Activated T-cell treated with anti-CD3 and anti-CD28 coated beads, Interleukin-2, amount 50 U/mL, for 4 hours (primary cell): ENCODE data around the gene EML3. TPM values are rescaled to one million over a fixed set of nuclear protein-coding genes. Genes with fewer than 3 reads are reported as not detected.
A peak's percentile ranks its signal among the peaks of the same experiment; 100 is the strongest.
"Not testable (repeated sequence)": the region's sequence is repeated elsewhere in the genome, so short reads cannot be mapped to it uniquely, and the experiment has no call there.

Source experiments
- ATAC-seq, 2 donors: fragments of 200-7000 bp; cut with Tn5 transposase; one replicate each; pipeline ENCODE4 v1.10.0; 2021
- DNase-seq: peaks from one replicate; pipeline ENCODE4 v3.0.0-alpha.2; 2020
- H3K27me3 Mint-ChIP-seq: one replicate; pipeline ENCODE4 v1.8.0; 2021; ENCODE audit warnings: low read depth, mixed read lengths
- H3K36me3 Mint-ChIP-seq: one replicate; pipeline ENCODE4 v1.8.0; 2022; ENCODE audit warnings: mixed read lengths; ENCODE audit not compliant: insufficient read depth
- H3K4me1 Mint-ChIP-seq: one replicate; pipeline ENCODE4 v1.8.0; 2021; ENCODE audit warnings: low read depth, mixed read lengths
- H3K4me3 Mint-ChIP-seq: one replicate; pipeline ENCODE4 v1.8.0; 2021; ENCODE audit warnings: mild to moderate bottlenecking, moderate library complexity, mixed read lengths
- H3K9me3 Mint-ChIP-seq: one replicate; pipeline ENCODE4 v1.8.0; 2021; ENCODE audit warnings: mixed read lengths
- total RNA-seq, 3 donors: library from RNA; stranded (reverse); gene quantifications; one replicate each; pipeline ENCODE4 v1.2.1, GENCODE V29; 2021

The EML3 gene
- total RNA-seq, 3 donors from 2014 or later = 145 to 160 (median 155) TPM

GRCh38 chr11:62645671-62645945 is 33.0 kb upstream of the EML3 start:
- peaks cover 4% of the 10 kb centered on the region for H3K36me3 Mint-ChIP-seq
- no peaks in the 10 kb centered on the region for H3K9me3 Mint-ChIP-seq
- peak overlapping the region; percentile 98 for H3K4me3 Mint-ChIP-seq
- DNase-seq (no peak), ATAC-seq (peak in 1 of 2 donors; percentile 0)
- H3K4me1 Mint-ChIP-seq = peaks cover 31% of the 10 kb centered on the region
- H3K27me3 Mint-ChIP-seq = no peaks in the 10 kb centered on the region

DNA sequence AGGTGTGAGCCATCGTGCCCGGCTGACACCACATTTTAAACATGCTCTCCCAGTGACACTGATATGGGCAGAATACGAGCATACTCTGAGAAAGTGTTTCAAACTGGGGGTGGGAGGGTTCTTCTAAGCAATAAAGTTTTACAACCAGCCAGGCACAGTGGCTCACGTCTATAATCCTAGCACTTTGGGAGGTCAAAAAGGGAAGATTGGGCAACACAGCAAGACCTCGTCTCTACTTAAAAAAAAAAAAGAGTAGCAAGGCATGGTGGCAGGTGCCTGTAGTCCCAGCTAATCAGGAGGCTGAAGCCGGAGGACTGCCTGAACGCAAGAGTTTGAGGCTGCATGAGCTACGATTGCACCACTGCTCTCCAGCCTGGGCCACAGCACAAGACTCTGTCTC is 31.6 kb upstream of the EML3 start:
- Mint-ChIP-seq H3K4me3 (peak overlapping the region; percentile 37), H3K9me3 (no peaks in the 10 kb centered on the region), H3K27me3 (no peaks in the 10 kb centered on the region), H3K36me3 (peaks cover 9% of the 10 kb centered on the region), H3K4me1 (peaks cover 40% of the 10 kb centered on the region)
- ATAC-seq (no peak), DNase-seq (no peak)

GRCh38 chr11:62632492-62632891 is 19.9 kb upstream of the EML3 start:
- Mint-ChIP-seq H3K9me3 (no peaks in the 10 kb centered on the region), H3K36me3 (peaks cover 56% of the 10 kb centered on the region), H3K4me1 (peaks cover 13% of the 10 kb centered on the region), H3K27me3 (no peaks in the 10 kb centered on the region), H3K4me3 (no peak overlapping the region)
- ATAC-seq (no peak), DNase-seq (no peak)

DNA sequence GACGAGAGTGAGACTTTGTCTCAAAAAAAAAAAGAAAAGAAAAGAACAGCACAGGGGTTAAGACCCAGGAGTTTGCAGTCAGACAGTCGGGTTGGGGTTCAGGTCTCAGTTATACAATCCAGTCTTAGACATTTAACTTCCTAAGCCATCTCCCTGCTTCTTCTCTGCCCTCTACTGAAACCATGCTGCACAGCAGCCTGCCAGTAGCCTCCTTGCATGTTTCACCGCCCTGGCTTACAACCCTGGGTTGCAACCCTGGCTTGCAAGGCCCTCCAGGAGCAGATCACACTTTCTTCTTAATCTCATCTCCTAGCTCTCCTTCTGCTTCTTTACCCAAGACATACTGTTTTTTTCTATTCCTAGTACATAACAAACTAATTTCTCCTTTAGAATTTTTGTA is 15.1 kb upstream of the EML3 start:
- DNase-seq (no peak), ATAC-seq (no peak)
- Mint-ChIP-seq H3K27me3 (no peaks in the 10 kb centered on the region), H3K9me3 (no peaks in the 10 kb centered on the region), H3K36me3 (peaks cover 50% of the 10 kb centered on the region), H3K4me3 (no peak overlapping the region), H3K4me1 (no peaks in the 10 kb centered on the region)

GRCh38 chr11:62622476-62623089 is 10.0 kb upstream of the EML3 start:
- no peak for ATAC-seq
- no peaks in the 10 kb centered on the region for H3K27me3 Mint-ChIP-seq
- peaks cover 31% of the 10 kb centered on the region for H3K36me3 Mint-ChIP-seq
- H3K9me3 Mint-ChIP-seq = no peaks in the 10 kb centered on the region
- peaks cover 25% of the 10 kb centered on the region for H3K4me1 Mint-ChIP-seq
- DNase-seq = no peak
- peak overlapping the region; percentile 96 for H3K4me3 Mint-ChIP-seq

GRCh38 chr11:62621567-62622470 is 9.2 kb upstream of the EML3 start, which contains the start of gene B3GAT3:
Gene B3GAT3, minus strand, starts transcription at chr11:62621986. Its CDS starts 39 bp downstream, at chr11:62621947.
- H3K4me3 Mint-ChIP-seq = peak within 1 kb of the TSS; percentile 96
- peaks cover 25% of the 10 kb centered on the region for H3K4me1 Mint-ChIP-seq
- no peaks in the 10 kb centered on the region for H3K9me3 Mint-ChIP-seq
- ATAC-seq = peak; percentile 87 to 92
- no peaks in the 10 kb centered on the region for H3K27me3 Mint-ChIP-seq
- DNase-seq = peak; percentile 98
- peaks cover 28% of the 10 kb centered on the region for H3K36me3 Mint-ChIP-seq

- no peak for DNase-seq
- no peaks in the 10 kb centered on the region for H3K27me3 Mint-ChIP-seq
Observed at GRCh38 chr11:62621027-62621566, 8.5 kb upstream of the EML3 start.

GRCh38 chr11:62616957-62617356 is 4.4 kb upstream of the EML3 start:
- ATAC-seq, DNase-seq, H3K4me3 Mint-ChIP-seq, H3K27me3 Mint-ChIP-seq, H3K9me3 Mint-ChIP-seq: not testable (repeated sequence)
- Mint-ChIP-seq H3K4me1 (peaks cover 38% of the 10 kb centered on the region), H3K36me3 (peaks cover 18% of the 10 kb centered on the region)

More at GRCh38 chr11:62621027-62621566, 8.5 kb upstream of the EML3 start:
- H3K4me3 Mint-ChIP-seq = peak overlapping the region; percentile 96
- H3K36me3 Mint-ChIP-seq = peaks cover 23% of the 10 kb centered on the region
- H3K9me3 Mint-ChIP-seq = no peaks in the 10 kb centered on the region
- ATAC-seq = no peak
- H3K4me1 Mint-ChIP-seq = peaks cover 25% of the 10 kb centered on the region

- Mint-ChIP-seq H3K9me3 (no peaks in the 10 kb centered on the region), H3K27me3 (no peaks in the 10 kb centered on the region), H3K36me3 (peaks cover 13% of the 10 kb centered on the region), H3K4me3 (no peak overlapping the region), H3K4me1 (peaks cover 41% of the 10 kb centered on the region)
- ATAC-seq (no peak), DNase-seq (no peak)
Observed at GRCh38 chr11:62615521-62615920, 2.9 kb upstream of the EML3 start.

- Mint-ChIP-seq H3K9me3 (no peaks in the 10 kb centered on the region), H3K27me3 (no peaks in the 10 kb centered on the region), H3K36me3 (peaks cover 12% of the 10 kb centered on the region), H3K4me1 (peaks cover 39% of the 10 kb centered on the region), H3K4me3 (peak overlapping the region; percentile 40)
- ATAC-seq (peak; percentile 16 to 32), DNase-seq (peak; percentile 28)
Observed at GRCh38 chr11:62614275-62614674, 1.7 kb upstream of the EML3 start.

DNA sequence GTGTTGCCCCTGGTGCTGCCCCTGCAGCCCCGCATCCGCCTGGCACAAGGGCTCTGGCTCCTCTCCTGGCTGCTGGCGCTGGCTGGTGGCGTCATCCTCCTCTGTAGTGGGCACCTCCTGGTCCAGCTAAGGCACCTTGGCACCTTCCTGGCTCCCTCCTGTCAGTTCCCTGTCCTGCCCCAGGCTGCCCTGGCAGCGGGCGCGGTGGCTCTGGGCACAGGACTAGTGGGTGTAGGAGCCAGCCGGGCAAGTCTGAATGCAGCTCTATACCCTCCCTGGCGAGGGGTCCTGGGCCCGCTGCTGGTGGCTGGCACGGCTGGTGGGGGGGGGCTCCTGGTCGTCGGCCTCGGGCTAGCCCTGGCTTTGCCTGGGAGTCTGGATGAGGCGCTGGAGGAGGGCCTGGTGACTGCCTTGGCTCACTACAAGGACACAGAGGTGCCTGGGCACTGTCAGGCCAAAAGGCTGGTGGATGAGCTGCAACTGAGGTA is 760 bp upstream of the EML3 start:
- Mint-ChIP-seq H3K4me1 (peaks cover 42% of the 10 kb centered on the region), H3K36me3 (peaks cover 8% of the 10 kb centered on the region), H3K9me3 (no peaks in the 10 kb centered on the region), H3K4me3 (peak overlapping the region; percentile 65), H3K27me3 (no peaks in the 10 kb centered on the region)
- ATAC-seq = no peak
- no peak for DNase-seq

DNA sequence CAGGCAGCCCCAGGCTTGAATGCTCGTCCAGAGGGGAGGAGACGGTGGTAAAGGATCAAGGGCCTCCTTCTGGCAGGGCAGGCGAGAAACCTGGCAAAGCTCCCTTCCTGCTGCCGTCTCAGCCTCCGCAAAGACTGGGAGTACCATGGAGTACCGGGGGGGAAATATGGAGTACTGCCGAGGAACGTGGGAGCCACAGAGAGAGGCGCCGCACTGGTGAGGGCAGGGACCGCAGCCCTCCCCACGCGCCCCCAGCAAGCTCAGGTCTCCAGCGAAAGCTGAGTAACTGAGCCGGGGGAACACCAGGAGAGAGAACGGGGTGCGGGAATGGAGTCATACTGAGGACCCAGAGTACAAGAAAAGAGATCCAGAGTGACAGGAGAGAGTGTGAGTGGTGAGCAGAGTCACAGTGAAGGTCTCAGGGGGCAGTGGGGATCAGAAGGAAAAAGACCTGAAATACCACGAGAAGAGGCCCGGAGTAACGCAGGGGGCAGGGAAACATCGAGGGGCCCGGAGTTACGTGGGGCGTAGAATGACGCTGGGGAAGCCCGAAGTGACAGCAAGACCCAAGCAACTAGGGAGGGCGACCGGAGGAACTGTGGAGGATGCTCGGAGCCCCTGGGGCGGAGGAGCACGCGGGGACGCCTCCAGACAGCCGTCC is 740 bp downstream of the EML3 start:
- DNase-seq (peak; percentile 46), ATAC-seq (peak; percentile 53 to 56)
- H3K4me1 Mint-ChIP-seq = peaks cover 48% of the 10 kb centered on the region
- no peaks in the 10 kb centered on the region for H3K27me3 Mint-ChIP-seq
- H3K36me3 Mint-ChIP-seq = peaks cover 13% of the 10 kb centered on the region
- H3K9me3 Mint-ChIP-seq = no peaks in the 10 kb centered on the region
- H3K4me3 Mint-ChIP-seq = peak overlapping the region; percentile 96

DNA sequence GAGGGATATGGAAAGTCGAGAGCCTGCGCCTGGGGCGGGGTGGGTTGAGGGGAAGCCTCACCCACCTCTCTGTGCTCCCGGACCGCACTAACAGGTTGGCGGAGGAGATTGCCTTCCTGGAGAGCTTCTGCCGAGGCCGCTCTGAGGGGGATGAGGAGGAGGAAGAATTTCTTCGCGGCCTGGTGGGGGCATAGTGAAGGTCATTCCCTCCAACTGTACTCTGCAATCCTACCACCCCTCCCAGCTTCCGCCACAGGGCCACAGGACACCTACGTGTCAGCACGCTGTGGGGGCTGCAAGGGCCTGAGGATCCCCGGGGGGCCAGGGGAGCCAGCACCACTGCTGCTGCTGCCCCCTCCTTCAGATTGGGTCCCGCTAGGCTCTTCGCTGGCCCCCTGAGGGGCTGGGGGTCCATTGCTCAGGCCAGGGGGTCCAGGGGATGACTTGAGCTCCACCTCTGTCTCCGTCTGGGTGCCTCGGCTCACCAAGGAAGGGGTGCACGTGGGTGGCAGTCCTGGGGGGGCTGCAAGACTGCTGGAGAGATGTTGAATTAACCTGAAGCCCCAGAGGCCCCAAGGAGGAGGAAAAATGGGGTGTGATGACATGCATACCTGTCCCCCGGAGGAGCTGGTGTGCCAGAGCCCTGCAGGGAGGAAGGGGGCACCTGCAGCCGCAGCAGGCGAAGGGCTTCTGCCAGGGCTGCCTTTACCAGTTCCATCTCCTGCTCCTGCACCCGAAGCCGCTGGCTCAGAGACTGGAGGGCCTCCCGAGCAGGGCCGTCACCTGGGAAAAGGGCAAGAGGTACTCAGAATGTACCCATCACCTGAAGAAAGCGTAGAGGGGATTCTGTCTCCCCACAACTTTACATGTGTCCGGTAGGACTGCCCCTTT is 1.5 kb downstream of the EML3 start:
- Mint-ChIP-seq H3K9me3 (no peaks in the 10 kb centered on the region), H3K4me3 (peak overlapping the region; percentile 96), H3K27me3 (no peaks in the 10 kb centered on the region), H3K4me1 (peaks cover 49% of the 10 kb centered on the region), H3K36me3 (peaks cover 15% of the 10 kb centered on the region)
- ATAC-seq = no peak
- DNase-seq = no peak
